Uterus (tissue), 2 donors: ENCODE results near the gene BIN2.
"Not testable (repeated sequence)": the region's sequence is repeated elsewhere in the genome, so short reads cannot be mapped to it uniquely, and the experiment has no call there.

Experiments used
- POLR2A ChIP-seq, 2 donors: fragments of 450-650 bp; IDR thresholded peaks; one replicate each; pipeline ENCODE4 v1.6.1; 2016; ENCODE audit warnings: antibody characterized with exemption in 2 of 2, mild to moderate bottlenecking in 1 of 2, moderate library complexity in 1 of 2
- TF ChIP-seq, protein P1 (sequence below), 4 experiments: fragments of 200-600 bp in 2 of 4; fragments of 450-650 bp in 2 of 4; sonication (generic) in 2 of 4; IDR thresholded peaks; one replicate each; pipeline ENCODE4 v1.5.1; 2016 to 2019; ENCODE audit warnings: antibody characterized with exemption in 4 of 4, mild to moderate bottlenecking in 2 of 4, moderate library complexity in 1 of 4

GRCh38 chr12:51294097-51294496 lies 29.9 kb downstream of the BIN2 start:
- TF ChIP-seq, protein P1, sequence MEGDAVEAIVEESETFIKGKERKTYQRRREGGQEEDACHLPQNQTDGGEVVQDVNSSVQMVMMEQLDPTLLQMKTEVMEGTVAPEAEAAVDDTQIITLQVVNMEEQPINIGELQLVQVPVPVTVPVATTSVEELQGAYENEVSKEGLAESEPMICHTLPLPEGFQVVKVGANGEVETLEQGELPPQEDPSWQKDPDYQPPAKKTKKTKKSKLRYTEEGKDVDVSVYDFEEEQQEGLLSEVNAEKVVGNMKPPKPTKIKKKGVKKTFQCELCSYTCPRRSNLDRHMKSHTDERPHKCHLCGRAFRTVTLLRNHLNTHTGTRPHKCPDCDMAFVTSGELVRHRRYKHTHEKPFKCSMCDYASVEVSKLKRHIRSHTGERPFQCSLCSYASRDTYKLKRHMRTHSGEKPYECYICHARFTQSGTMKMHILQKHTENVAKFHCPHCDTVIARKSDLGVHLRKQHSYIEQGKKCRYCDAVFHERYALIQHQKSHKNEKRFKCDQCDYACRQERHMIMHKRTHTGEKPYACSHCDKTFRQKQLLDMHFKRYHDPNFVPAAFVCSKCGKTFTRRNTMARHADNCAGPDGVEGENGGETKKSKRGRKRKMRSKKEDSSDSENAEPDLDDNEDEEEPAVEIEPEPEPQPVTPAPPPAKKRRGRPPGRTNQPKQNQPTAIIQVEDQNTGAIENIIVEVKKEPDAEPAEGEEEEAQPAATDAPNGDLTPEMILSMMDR (IDR thresholded peaks at IDR 0.05) = not testable (repeated sequence)
- TF ChIP-seq POLR2A (IDR thresholded peaks at IDR 0.05) = not testable (repeated sequence)
